GM15510 (cell line): ENCODE measurements around the gene BCAS3.

Source experiments
- POLR2A ChIP-seq: IDR thresholded peaks from 3 replicates; pipeline ENCODE4 v1.6.1; 2011; ENCODE audit warnings: borderline replicate concordance; ENCODE audit not compliant: insufficient read length; ENCODE audit errors: extremely low read depth

BCAS3 gene

GRCh38 chr17:61235001-61235826, 557.6 kb downstream of the BCAS3 start:
- no peak for TF ChIP-seq POLR2A

GRCh38 chr17:61235827-61236197, 558.2 kb downstream of the BCAS3 start:
- TF ChIP-seq POLR2A = no peak

DNA sequence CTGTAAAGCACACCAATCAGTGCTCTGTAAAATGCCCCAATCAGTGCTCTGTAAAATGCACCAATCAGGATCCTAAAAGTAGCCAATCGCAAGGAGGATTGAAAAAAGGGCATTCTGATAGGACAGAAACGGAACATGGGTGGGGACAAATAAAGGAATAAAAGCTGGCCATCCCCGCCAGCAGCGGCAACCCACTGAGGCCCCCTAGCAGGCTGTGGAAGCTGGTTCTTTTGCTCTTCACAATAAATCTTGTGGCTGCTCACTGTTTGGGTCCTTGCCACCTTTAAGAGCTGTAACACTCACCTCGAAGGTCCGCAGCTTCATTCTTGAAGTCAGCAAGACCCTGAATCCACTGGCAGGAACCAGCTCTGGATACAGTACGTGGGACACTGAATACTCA, 559.6 kb downstream of the BCAS3 start:
- no peak for TF ChIP-seq POLR2A

DNA sequence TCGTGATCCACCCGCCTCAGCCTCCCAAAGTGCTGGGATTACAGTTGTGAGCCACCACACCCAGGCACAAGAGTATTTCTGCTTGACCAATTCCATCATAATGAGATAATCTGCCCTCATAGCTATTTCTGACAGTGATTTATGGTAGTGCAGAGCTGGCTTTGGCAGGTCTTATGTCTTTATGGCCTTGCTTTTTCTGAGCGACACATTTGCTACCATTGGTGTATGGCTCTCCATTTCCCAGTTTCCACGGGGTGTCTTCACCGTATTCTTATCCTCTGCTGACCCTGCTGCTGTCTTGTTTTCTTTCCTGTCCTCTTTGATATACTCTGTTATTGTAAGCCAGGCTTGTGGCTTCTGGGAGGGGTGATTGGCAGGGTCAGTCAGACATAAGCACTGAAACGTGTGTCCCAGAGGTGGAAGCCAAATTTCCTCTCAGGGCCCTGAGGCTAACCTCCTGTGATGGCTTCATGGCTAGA, 560.8 kb downstream of the BCAS3 start:
- TF ChIP-seq POLR2A = no peak

DNA sequence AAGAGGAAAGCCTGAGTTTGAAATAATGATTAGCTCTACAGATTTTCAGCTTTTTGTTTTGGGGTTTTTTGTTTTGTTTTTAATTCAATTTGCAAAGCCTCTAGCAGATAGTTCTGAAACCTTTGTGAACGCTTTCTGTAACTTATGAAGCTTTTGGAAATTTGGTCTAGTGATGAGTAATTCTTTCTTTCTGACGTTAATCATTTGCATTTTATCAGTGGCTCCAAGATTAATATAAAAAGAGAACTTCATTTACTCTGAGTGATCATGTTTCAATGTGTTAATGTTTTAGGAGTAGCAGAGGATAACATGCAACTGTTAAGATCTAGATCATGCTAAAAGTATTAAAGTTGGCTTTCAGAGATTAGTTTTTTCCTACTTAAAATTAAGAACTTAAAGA, 561.7 kb downstream of the BCAS3 start:
- no peak for TF ChIP-seq POLR2A

GRCh38 chr17:61239953-61240352, 562.3 kb downstream of the BCAS3 start:
- no peak for TF ChIP-seq POLR2A

DNA sequence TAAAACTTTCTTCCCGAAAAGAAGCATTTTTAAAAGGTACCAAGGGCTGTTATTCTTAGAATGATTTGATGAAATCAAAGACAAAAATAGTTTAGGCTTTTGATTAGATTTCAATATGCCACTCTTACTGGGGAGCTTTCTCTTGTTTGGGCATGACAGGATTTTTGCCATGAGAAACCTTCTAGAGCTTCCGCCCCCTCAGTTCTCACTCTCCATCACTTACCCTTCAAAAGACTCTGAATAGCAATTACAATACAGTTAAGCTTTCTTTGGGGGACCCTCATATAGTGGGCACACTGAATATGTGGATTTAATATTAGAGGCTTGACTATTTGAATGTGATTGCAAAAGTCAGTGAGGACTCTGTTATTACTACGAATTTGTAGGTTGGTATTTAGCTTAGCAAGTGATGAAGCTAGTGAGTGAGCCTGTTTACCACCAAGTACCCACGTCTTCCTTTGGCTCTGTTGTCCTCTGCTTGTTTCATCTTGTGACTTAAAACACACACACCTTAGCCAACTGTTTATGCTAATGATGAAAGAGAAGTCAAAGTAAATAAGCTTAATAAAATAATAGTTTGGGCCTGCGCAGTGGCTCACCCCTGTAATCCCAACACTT, 563.3 kb downstream of the BCAS3 start:
- no peak for TF ChIP-seq POLR2A

DNA sequence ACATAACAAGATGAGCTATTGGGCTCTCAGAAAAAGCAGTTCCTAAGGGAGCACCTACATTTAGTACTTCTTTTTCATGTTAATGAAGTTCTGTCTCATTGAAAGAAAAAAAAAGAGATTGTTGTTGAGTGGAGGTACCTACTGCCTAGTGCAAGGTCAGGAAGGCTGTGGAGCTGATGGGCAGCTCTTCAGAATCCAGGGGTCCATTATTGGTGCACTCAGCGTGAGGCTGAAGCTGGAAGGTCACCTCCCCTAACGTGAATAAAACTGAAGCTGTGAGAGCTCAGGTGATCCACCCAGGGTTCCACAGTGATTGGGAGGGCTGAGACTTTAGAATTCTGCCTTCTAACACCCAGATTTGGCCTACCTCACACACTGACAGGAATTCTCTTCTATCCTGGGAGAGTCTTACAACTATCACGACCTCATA, 568.1 kb downstream of the BCAS3 start:
- no peak for TF ChIP-seq POLR2A

DNA sequence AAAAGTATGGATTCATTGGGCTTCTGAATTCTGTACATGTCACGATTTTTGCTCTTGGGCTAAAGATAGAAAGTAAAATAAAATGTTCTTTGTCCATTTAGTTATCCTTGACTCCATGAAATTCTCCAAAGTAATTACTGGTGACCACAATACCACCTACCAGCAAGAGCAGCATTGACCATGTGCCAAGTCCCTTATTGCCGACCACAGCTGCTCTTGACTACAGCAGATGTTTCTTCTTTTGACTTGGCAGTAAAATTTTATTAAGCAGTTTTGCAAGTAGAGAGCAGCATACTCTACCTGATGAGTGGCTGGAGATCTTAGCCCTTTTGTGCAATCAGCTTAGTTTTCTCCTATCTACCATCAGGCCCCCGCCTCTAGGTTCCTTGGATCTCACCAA, 569.8 kb downstream of the BCAS3 start:
- TF ChIP-seq POLR2A = no peak

- TF ChIP-seq POLR2A = no peak
Observed at GRCh38 chr17:61248399-61248798, 570.7 kb downstream of the BCAS3 start.

DNA sequence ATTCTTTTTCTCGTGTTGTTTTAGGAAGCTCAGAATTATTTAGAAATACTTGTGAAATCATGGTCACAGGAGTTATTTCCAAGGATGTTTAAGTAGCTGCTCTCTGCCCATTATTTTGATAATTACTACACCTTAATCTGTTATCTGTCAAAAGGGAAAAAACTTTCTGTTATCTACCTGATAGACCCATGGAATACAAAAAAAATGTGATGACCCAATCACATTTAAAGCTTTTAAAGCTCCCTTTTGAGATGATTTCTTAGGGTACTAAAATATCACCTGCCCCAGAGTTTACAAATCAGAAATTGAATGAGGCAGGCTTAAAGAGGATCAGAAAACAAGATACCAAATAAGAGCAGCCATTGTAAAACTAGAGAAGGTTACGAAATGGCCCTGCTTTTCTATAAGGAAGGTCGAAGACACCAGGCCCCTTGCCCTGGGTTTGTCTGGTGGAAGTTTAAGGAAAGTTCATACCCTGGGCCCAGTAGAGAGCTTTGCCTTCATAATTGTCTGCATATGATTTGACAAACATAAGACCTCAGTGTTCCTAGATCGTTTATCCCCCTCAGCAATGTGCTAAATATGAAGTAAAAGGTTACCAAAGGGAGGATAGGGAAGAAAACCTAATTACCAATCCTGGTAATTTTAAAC, 572.1 kb downstream of the BCAS3 start:
- no peak for TF ChIP-seq POLR2A

DNA sequence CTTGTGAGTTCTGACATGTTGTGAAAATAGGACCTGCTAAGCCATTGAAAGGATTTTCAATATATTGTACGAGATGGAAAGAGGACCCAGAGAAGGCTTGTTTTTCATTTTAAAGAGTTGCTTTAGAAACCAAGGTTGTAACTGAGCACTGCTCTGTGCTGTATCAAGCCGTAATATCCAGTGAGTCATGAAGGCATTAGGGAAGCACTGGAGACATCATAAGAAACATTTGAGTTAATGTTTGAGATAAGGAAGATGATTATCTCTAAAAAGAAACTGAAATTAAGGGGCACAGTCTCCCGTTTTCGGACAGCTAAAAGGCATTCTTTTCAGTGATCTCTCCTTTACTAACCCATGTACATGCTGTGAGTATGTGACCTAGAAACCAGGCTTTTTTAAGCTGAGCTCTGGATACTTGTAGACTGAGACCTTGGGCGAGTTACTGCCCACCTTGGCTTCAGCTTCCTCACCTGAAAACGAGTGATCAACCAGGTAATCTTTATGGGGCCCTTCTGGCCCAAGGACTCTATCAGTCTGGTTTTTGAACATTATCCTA, 572.8 kb downstream of the BCAS3 start:
- TF ChIP-seq POLR2A = no peak

DNA sequence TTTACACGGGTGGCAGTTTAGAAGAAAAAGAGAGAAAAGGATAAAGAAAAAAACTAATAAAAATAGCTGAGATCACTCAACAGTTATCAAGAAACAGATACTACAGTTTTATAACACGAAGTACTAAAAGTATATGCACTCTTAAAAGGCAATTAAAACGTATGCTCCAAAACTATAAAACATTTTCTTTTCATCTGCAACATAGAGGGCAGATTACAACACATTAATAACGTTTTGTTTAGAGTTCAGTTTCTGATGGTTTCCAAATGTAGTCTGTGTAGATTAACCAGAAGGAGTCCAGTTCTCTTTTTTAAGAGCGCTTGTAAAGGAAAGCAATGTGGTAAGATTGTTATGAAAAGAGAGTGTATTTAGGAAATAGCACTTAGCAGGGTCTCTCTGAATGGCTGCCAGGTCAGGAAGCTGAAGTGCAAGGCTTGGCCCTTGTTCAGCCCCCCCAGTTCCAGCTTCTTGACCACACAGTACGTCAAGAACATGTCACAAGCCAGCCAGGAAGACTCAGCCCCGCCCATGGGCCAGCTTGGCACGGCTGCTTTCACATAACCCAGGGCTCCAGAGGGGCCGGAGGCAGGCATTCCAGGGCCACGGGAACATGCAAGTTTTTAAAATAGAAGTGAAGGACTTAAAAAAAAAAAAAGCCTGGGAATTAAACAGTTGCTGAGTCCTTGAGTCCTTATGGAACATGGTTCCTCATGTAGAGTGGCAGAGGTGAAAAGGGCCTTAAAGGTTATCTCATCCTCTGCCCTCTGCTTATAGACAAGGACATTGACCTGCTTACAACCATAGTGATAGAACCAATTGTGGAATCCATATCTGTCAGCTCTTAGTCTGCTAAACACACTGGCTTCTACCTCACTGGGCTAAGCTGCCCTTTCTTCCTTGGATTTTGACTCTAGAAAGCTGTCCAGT, 574.6 kb downstream of the BCAS3 start:
- TF ChIP-seq POLR2A = no peak

- no peak for TF ChIP-seq POLR2A
Observed at GRCh38 chr17:61253362-61253761, 575.7 kb downstream of the BCAS3 start.
